Measurements from ENCODE around the gene HELZ2. TPM values are rescaled to one million over a fixed set of nuclear protein-coding genes. Genes with fewer than 3 reads are reported as not detected.

Gene HELZ2
- total and polyA plus RNA-seq, 3 donors from 2014 or later, result 7.1 to 22.9 (median 13.5) TPM

DNA sequence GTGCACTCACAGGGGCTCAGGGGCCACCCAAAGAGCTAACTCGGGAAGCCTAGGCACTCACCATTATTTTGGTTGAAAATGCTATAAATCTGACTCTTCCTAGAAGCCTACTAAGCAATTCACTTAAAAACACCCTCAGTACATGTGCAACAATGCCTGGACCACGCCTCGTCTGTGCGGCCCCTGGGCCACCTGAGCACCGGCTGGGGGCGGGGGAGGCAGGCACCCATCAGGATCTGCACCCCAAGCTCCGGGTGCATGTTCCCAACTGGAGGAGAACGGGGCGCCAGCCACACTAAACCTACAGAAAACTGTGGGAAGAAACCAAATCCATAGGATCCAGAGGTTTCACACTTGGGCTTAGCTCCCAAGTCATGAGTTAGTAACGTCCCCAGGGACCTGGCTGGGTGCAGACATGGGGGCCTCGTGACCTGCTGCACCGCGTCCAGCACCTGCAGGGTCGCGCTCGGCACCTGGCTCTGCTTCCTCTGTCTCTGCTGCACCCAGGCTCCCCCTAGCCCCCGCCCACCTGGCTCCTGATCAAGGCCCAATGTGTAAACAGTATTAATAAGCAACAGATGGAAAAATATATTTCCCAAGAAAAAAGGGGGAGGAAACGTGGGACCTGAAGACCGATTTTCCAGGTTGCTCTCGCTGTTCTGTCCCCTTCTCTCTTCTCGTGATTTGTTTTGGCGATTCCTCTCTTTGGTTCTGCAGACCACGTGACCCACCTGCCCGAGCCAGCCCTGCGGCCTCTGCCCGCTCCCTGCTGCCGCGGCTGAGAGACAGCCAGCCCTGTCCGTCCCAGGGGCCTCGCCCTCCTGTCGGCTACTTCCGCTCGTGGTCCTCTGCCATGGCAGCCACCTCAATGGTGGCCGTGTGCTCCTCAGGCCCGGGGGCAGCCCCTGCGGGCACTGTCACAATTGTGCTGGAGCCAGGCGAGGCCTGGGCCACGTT lies 15.5 kb upstream of the HELZ2 start:
- no peaks in the 10 kb centered on the region for H3K27me3 ChIP-seq
- 87 to 88% methylated on average over 31 to 38 of the region's 38 CpGs for WGBS, 2 donors

DNA sequence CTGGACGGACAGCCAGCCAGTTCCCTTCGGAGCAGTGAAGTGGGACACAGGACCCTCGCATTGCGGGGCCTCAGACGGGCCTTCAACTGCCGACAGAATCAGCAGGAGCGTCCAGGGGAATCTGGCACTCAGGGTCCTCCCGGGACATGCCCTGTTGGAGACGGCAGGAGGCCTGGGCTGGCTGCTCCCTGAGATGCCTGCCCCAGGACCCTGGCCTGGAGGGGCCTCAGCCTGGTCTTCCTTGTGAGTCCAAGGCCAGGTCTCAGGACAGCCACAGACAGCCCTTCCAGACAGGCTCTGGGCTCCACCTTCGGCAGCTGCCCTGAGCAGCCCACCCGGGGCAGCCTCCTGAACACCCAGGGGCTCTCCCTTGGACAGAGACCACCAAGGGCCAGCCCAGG lies 14.6 kb upstream of the HELZ2 start:
- Histone ChIP-seq H3K27me3 (no peaks in the 10 kb centered on the region), H3K27ac (no peak overlapping the region), H3K4me3 (no peak overlapping the region), H3K36me3 (ENCODE audit: low read depth, missing control alignments) (no peaks in the 10 kb centered on the region), H3K9me3 (no peaks in the 10 kb centered on the region), H3K4me1 (no peaks in the 10 kb centered on the region)
- 71 to 92% methylated on average over 2 to 8 of the region's 11 CpGs for WGBS, 2 donors
- intact Hi-C loops (cut with DNase I; ENCODE audit: low total_unique reads), result no loop called here
- DNase-seq, result no peak
- no peak for TF ChIP-seq POLR2A (IDR thresholded peaks at IDR 0.05)
- TF ChIP-seq, protein P1, sequence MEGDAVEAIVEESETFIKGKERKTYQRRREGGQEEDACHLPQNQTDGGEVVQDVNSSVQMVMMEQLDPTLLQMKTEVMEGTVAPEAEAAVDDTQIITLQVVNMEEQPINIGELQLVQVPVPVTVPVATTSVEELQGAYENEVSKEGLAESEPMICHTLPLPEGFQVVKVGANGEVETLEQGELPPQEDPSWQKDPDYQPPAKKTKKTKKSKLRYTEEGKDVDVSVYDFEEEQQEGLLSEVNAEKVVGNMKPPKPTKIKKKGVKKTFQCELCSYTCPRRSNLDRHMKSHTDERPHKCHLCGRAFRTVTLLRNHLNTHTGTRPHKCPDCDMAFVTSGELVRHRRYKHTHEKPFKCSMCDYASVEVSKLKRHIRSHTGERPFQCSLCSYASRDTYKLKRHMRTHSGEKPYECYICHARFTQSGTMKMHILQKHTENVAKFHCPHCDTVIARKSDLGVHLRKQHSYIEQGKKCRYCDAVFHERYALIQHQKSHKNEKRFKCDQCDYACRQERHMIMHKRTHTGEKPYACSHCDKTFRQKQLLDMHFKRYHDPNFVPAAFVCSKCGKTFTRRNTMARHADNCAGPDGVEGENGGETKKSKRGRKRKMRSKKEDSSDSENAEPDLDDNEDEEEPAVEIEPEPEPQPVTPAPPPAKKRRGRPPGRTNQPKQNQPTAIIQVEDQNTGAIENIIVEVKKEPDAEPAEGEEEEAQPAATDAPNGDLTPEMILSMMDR (IDR thresholded peaks at IDR 0.05), result no peak

More for the DNA sequence above, 15.5 kb upstream of the HELZ2 start:
- H3K4me3 ChIP-seq, result no peak overlapping the region
- no peak overlapping the region for H3K27ac ChIP-seq
- H3K9me3 ChIP-seq, result no peaks in the 10 kb centered on the region
- intact Hi-C loops (cut with DNase I; ENCODE audit: low total_unique reads), result no loop called here
- DNase-seq, result no peak
- no peaks in the 10 kb centered on the region for H3K4me1 ChIP-seq
- H3K36me3 ChIP-seq (ENCODE audit: low read depth, missing control alignments), result no peaks in the 10 kb centered on the region
- TF ChIP-seq, protein P1 (IDR thresholded peaks at IDR 0.05), result no peak
- no peak for TF ChIP-seq POLR2A (IDR thresholded peaks at IDR 0.05)

DNA sequence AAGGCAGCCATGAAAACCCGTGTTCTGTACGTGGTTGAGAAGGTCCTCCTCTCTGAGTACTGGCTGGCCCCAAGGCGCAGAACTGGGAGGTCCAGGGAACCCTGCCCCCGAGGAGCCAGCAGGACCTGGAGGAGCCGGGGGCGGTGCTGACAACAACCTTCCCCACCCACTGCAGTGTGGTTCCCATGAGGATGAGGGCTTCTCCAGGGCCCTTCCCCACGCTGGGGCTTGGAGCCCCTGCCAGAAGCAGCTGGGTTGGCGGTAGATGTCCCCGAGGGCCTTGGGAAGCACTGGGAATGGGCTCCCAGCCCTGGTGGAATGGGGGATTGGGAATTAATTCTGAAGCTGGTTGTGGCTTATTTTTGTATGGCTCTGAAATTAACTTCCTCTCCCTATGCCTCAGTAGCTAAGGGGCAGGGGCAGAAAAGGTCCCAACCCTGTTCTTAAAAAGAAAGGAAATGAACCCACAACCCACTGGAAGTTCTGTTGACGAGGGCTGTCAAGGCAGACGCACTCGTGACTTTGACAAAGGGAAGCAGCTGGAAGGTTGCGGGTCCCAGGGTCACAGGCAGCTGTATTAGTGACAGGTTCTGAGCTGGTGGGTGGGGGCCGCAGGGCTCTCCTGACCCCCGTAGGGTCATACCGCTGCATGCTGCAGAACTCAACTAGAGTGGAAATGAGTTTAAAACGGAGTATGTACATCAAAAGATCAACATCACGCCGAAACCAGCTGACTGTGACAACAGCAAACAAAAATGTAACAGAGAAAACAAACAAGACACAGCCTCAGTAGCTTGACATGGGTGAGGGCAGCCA lies 13.9 kb upstream of the HELZ2 start:
- no peak for DNase-seq
- no peak for TF ChIP-seq POLR2A (IDR thresholded peaks at IDR 0.05)
- TF ChIP-seq, protein P1 (IDR thresholded peaks at IDR 0.05), result no peak
- Histone ChIP-seq H3K4me1 (no peaks in the 10 kb centered on the region), H3K4me3 (no peak overlapping the region), H3K9me3 (no peaks in the 10 kb centered on the region), H3K27me3 (no peaks in the 10 kb centered on the region), H3K36me3 (ENCODE audit: low read depth, missing control alignments) (no peaks in the 10 kb centered on the region), H3K27ac (no peak overlapping the region)
- WGBS, 2 donors, result 74 to 78% methylated on average over 16 to 19 of the region's 19 CpGs
- intact Hi-C loops (cut with DNase I; ENCODE audit: low total_unique reads), result no loop called here

DNA sequence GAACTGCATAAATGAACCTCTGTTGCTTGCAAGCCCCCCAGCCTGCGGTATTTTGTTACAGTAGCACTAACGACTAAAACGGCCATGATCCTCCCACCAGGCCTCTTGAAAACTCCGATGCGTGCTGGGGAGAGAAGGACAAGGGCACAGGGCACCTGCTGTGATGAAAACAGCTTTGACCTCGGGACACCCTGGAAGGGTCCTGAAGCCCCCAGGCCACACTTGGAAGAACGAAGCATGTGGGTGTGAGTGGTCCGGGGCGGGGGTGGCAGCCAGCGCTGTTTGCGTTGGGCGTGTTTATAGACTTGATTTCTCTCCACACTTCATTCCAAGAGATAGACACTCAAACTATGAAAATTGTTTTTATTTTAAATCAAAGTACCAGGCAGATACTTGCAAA lies 13.2 kb upstream of the HELZ2 start:
- DNase-seq, result no peak
- Histone ChIP-seq H3K27me3 (no peaks in the 10 kb centered on the region), H3K36me3 (ENCODE audit: low read depth, missing control alignments) (no peaks in the 10 kb centered on the region), H3K9me3 (no peaks in the 10 kb centered on the region), H3K27ac (no peak overlapping the region), H3K4me1 (no peaks in the 10 kb centered on the region), H3K4me3 (no peak overlapping the region)
- TF ChIP-seq POLR2A (IDR thresholded peaks at IDR 0.05), result no peak
- TF ChIP-seq, protein P1 (IDR thresholded peaks at IDR 0.05), result no peak
- intact Hi-C loops (cut with DNase I; ENCODE audit: low total_unique reads), result no loop called here
- WGBS, 2 donors, result 89 to 91% methylated on average over 12 of the region's 12 CpGs
